ENCODE data around the gene FAXDC2. TPM values are rescaled to one million over a fixed set of nuclear protein-coding genes. Genes with fewer than 3 reads are reported as not detected.

FAXDC2 gene
- total RNA-seq, 2 donors from 2014 or later = 2.3 to 6.2 TPM

DNA sequence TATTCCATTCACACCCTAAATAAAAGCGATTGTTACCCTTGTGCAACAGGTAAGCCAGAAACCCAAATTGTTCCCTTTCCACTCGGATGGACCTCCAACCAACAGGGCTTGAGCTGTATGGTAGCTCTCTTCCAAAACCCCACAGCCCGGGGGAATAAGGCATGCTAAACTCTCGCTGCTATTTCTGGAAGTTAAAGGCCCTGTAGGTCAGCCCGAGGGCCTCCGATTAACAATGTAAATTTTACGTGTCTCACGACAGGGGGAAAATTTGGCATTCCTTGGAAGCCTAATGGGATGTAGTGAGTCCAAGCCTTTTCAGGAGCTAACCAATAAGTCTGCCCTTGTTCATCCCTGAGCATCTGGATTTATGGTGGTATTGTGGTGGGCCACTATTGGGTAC is 34.0 kb upstream of the FAXDC2 start:
- WGBS, 2 experiments (ENCODE audit: insufficient coverage in 1 of 2, insufficient read length in 1 of 2) = 94 to 97% methylated on average over 8 of the region's 8 CpGs
- H3K9ac ChIP-seq (ENCODE audit: extremely low read depth, low read length, poor library complexity, severe bottlenecking) = no peak overlapping the region
- no peaks in the 10 kb centered on the region for H3K27me3 ChIP-seq (ENCODE audit: control insufficient read depth, insufficient read depth, low read length, poor library complexity, severe bottlenecking)
- H3K9me3 Mint-ChIP-seq = peaks cover 36% of the 10 kb centered on the region
- H3K27me3 Mint-ChIP-seq (ENCODE audit: insufficient read depth) = no peaks in the 10 kb centered on the region
- H3K4me3 ChIP-seq (ENCODE audit: low read length) = peak overlapping the region; percentile 42
- H3K27ac ChIP-seq (ENCODE audit: low read depth, low read length) = no peak overlapping the region
- H3K4me3 Mint-ChIP-seq = no peak overlapping the region
- H3K36me3 Mint-ChIP-seq (ENCODE audit: low read depth) = peaks cover 81% of the 10 kb centered on the region
- no peak for TF ChIP-seq CTCF (conservative IDR thresholded peaks at IDR 0.05)
- H3K4me1 Mint-ChIP-seq = no peaks in the 10 kb centered on the region
- no peaks in the 10 kb centered on the region for H3K4me1 ChIP-seq (ENCODE audit: control insufficient read depth, insufficient read depth, low read length)
- DNase-seq = peak; percentile 61
- H3K9me3 ChIP-seq (ENCODE audit: control insufficient read depth, low read length) = peaks cover 62% of the 10 kb centered on the region
- H3K27ac Mint-ChIP-seq = no peak overlapping the region
- peaks cover 50% of the 10 kb centered on the region for H3K36me3 ChIP-seq (ENCODE audit: control insufficient read depth, insufficient read depth, low read length)

DNA sequence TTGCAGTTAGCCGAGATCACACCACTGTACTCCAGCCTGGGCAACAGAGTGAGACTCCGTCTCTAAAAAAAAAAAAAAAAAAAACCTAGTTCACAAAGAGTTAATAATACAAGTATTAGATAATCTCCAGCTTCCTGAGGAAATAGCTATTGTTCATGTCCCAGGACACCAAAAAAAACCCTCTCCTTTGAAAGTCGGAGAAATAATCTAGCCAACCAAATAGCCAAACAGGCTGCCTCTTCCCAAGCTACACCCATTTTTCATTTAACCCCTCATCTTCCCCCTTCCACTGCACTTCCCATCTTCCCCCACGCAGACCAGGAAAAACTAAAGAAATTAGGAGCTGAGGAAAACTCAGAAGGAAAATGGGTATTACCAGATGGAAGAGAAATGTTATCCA is 31.6 kb upstream of the FAXDC2 start:
- WGBS, 2 experiments (ENCODE audit: insufficient coverage in 1 of 2, insufficient read length in 1 of 2) = 99% methylated on average over 3 of the region's 4 CpGs; no CpG with 5 or more reads in 1 of the 2 experiments
- no peak overlapping the region for H3K4me3 ChIP-seq (ENCODE audit: low read length)
- TF ChIP-seq CTCF (conservative IDR thresholded peaks at IDR 0.05) = no peak
- H3K27ac Mint-ChIP-seq = no peak overlapping the region
- H3K4me1 Mint-ChIP-seq = no peaks in the 10 kb centered on the region
- H3K27me3 Mint-ChIP-seq (ENCODE audit: insufficient read depth) = no peaks in the 10 kb centered on the region
- H3K9ac ChIP-seq (ENCODE audit: extremely low read depth, low read length, poor library complexity, severe bottlenecking) = no peak overlapping the region
- peaks cover 32% of the 10 kb centered on the region for H3K36me3 ChIP-seq (ENCODE audit: control insufficient read depth, insufficient read depth, low read length)
- DNase-seq = no peak
- H3K9me3 ChIP-seq (ENCODE audit: control insufficient read depth, low read length) = peaks cover 63% of the 10 kb centered on the region
- H3K27me3 ChIP-seq (ENCODE audit: control insufficient read depth, insufficient read depth, low read length, poor library complexity, severe bottlenecking) = no peaks in the 10 kb centered on the region
- peaks cover 75% of the 10 kb centered on the region for H3K36me3 Mint-ChIP-seq (ENCODE audit: low read depth)
- H3K27ac ChIP-seq (ENCODE audit: low read depth, low read length) = no peak overlapping the region
- H3K4me1 ChIP-seq (ENCODE audit: control insufficient read depth, insufficient read depth, low read length) = no peaks in the 10 kb centered on the region
- peaks cover 49% of the 10 kb centered on the region for H3K9me3 Mint-ChIP-seq
- H3K4me3 Mint-ChIP-seq = no peak overlapping the region

GRCh38 chr5:154878642-154879335 is 28.4 kb upstream of the FAXDC2 start:
- DNase-seq = peak; percentile 36
- Histone ChIP-seq H3K27ac (ENCODE audit: low read depth, low read length) (no peak overlapping the region), H3K9me3 (ENCODE audit: control insufficient read depth, low read length) (peaks cover 36% of the 10 kb centered on the region), H3K4me3 (ENCODE audit: low read length) (no peak overlapping the region), H3K27me3 (ENCODE audit: control insufficient read depth, insufficient read depth, low read length, poor library complexity, severe bottlenecking) (no peaks in the 10 kb centered on the region), H3K4me1 (ENCODE audit: control insufficient read depth, insufficient read depth, low read length) (no peaks in the 10 kb centered on the region), H3K9ac (ENCODE audit: extremely low read depth, low read length, poor library complexity, severe bottlenecking) (no peak overlapping the region), H3K36me3 (ENCODE audit: control insufficient read depth, insufficient read depth, low read length) (peaks cover 36% of the 10 kb centered on the region)
- no peak overlapping the region for H3K4me3 Mint-ChIP-seq
- H3K4me1 Mint-ChIP-seq = no peaks in the 10 kb centered on the region
- TF ChIP-seq CTCF (conservative IDR thresholded peaks at IDR 0.05) = no peak
- peaks cover 72% of the 10 kb centered on the region for H3K36me3 Mint-ChIP-seq (ENCODE audit: low read depth)
- peaks cover 25% of the 10 kb centered on the region for H3K9me3 Mint-ChIP-seq
- H3K27ac Mint-ChIP-seq = no peak overlapping the region
- 94 to 99% methylated on average over 12 to 14 of the region's 14 CpGs for WGBS, 2 experiments (ENCODE audit: insufficient coverage in 1 of 2, insufficient read length in 1 of 2)
- H3K27me3 Mint-ChIP-seq (ENCODE audit: insufficient read depth) = no peaks in the 10 kb centered on the region

Measured in endodermal cell (in vitro differentiated cells).